Vagina (tissue), 2 donors: ENCODE measurements around the gene PHTF2. TPM values are rescaled to one million over a fixed set of nuclear protein-coding genes. Genes with fewer than 3 reads are reported as not detected.

Experiments used
- DNase-seq, 2 donors: peaks; one replicate each; pipeline ENCODE4 v3.0.0-alpha.2; 2017; ENCODE audit errors: extremely low spot score in 2 of 2
- H3K27ac ChIP-seq: fragments of 200-600 bp; sonication (generic); one replicate; pipeline ENCODE4 v1.5.1; 2019
- H3K27me3 ChIP-seq: fragments of 200-600 bp; sonication (generic); one replicate; pipeline ENCODE4 v1.5.1; 2019
- H3K36me3 ChIP-seq, 2 donors: fragments of 200-600 bp; sonication (generic); one replicate each; pipeline ENCODE4 v1.5.1; 2017 to 2019
- H3K4me1 ChIP-seq: fragments of 200-600 bp; sonication (generic); one replicate; pipeline ENCODE4 v1.5.1; 2019
- H3K4me3 ChIP-seq, 2 donors: fragments of 200-600 bp; sonication (generic); 1 replicate in 1 of 2; 2 replicates in 1 of 2; pipeline ENCODE4 v1.5.1; 2016 to 2019
- H3K9me3 ChIP-seq: fragments of 200-600 bp; sonication (generic); one replicate; pipeline ENCODE4 v1.5.1; 2019
- POLR2A ChIP-seq, 2 donors: fragments of 450-650 bp; IDR thresholded peaks; one replicate each; pipeline ENCODE4 v1.6.1; 2017; ENCODE audit warnings: antibody characterized with exemption in 2 of 2, mild to moderate bottlenecking in 2 of 2, moderate library complexity in 2 of 2
- POLR2AphosphoS5 ChIP-seq, 2 donors: sonication (generic); formaldehyde crosslinking; IDR thresholded peaks; one replicate each; pipeline ENCODE4 v1.9.0; 2017; ENCODE audit warnings: antibody characterized with exemption in 2 of 2, mild to moderate bottlenecking in 2 of 2, low read depth in 1 of 2; ENCODE audit not compliant: insufficient read depth in 1 of 2
- intact Hi-C: fragments of 100-400 bp; cut with DNase I; formaldehyde crosslinking; loops from one replicate; pipeline ENCODE4 v1.15.1; 2023
- small RNA-seq: library from RNA; depleted of rRNA; stranded (forward); fragments of <200 nt; gene quantifications from one replicate; pipeline ENCODE3, GENCODE V24; 2016
- total RNA-seq: library from RNA; depleted of rRNA; stranded (reverse); fragments of >200 nt; gene quantifications from one replicate; pipeline ENCODE4 v1.2.3, GENCODE V29; 2016
- TF ChIP-seq, protein P1 (sequence below), 3 experiments: fragments of 450-650 bp in 2 of 3; fragments of 200-600 bp in 1 of 3; sonication (generic) in 1 of 3; IDR thresholded peaks; one replicate each; pipeline ENCODE4 v1.5.1; 2017 to 2019; ENCODE audit warnings: antibody characterized with exemption in 3 of 3, mild to moderate bottlenecking in 2 of 3, moderate library complexity in 2 of 3

PHTF2 gene
- total RNA-seq, 1 donor from 2014 or later, result 12.0 TPM

GRCh38 chr7:78006063-78006755 lies 207.6 kb downstream of the PHTF2 start:
- DNase-seq, result no peak
- TF ChIP-seq POLR2A (IDR thresholded peaks at IDR 0.05) (no peak), POLR2AphosphoS5 (IDR thresholded peaks at IDR 0.05; ENCODE audit: insufficient read depth in 1 of 2, low read depth in 1 of 2) (no peak)
- TF ChIP-seq, protein P1, sequence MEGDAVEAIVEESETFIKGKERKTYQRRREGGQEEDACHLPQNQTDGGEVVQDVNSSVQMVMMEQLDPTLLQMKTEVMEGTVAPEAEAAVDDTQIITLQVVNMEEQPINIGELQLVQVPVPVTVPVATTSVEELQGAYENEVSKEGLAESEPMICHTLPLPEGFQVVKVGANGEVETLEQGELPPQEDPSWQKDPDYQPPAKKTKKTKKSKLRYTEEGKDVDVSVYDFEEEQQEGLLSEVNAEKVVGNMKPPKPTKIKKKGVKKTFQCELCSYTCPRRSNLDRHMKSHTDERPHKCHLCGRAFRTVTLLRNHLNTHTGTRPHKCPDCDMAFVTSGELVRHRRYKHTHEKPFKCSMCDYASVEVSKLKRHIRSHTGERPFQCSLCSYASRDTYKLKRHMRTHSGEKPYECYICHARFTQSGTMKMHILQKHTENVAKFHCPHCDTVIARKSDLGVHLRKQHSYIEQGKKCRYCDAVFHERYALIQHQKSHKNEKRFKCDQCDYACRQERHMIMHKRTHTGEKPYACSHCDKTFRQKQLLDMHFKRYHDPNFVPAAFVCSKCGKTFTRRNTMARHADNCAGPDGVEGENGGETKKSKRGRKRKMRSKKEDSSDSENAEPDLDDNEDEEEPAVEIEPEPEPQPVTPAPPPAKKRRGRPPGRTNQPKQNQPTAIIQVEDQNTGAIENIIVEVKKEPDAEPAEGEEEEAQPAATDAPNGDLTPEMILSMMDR (IDR thresholded peaks at IDR 0.05), result no peak
- Histone ChIP-seq H3K9me3 (no peaks in the 10 kb centered on the region), H3K4me1 (no peaks in the 10 kb centered on the region), H3K27ac (no peak overlapping the region), H3K27me3 (no peaks in the 10 kb centered on the region), H3K4me3 (no peak overlapping the region), H3K36me3 (no peaks in the 10 kb centered on the region)
- intact Hi-C loops, result no loop called here

Small RNA genes within 50 kb of the gene (small RNA-seq; reads per million reads assigned to genes)
- gene RF00019, result not detected

Other genes with a start within 250 kb of the PHTF2 start
- gene RSBN1L, start 102.3 kb upstream of the PHTF2 start, total RNA-seq, result 11.3 TPM
- gene TMEM60, start 339 bp upstream of the PHTF2 start, total RNA-seq, result 13.5 TPM